HFF-Myc (cell line): ENCODE data around the gene TDRD1.

Source experiments
- DNase-seq: peaks from one replicate; pipeline ENCODE4 v3.0.0-alpha.2; 2011; ENCODE audit warnings: low read depth; ENCODE audit errors: extremely low read depth
- H3K4me3 ChIP-seq: replicated peaks from 2 replicates; pipeline ENCODE4 v1.5.1; 2011; ENCODE audit warnings: low read depth, mild to moderate bottlenecking, control low read depth, low read length
- CTCF ChIP-seq: IDR thresholded peaks from 2 replicates; pipeline ENCODE4 v1.5.1; 2012; ENCODE audit warnings: mild to moderate bottlenecking, low read depth, low read length, control low read depth; ENCODE audit errors: missing control alignments

Gene TDRD1

GRCh38 chr10:114183563-114183962, 4.4 kb downstream of the TDRD1 start:
- H3K4me3 ChIP-seq, result no peak overlapping the region
- TF ChIP-seq CTCF, result no peak
- no peak for DNase-seq

- no peak for TF ChIP-seq CTCF
- no peak overlapping the region for H3K4me3 ChIP-seq
- no peak for DNase-seq
These were observed 5.1 kb downstream of the TDRD1 start for GRCh38 chr10:114184276-114184675.

- no peak for TF ChIP-seq CTCF
- DNase-seq, result no peak
- no peak overlapping the region for H3K4me3 ChIP-seq
These were observed 8.8 kb downstream of the TDRD1 start for GRCh38 chr10:114188001-114188400.

GRCh38 chr10:114188900-114189299, 9.7 kb downstream of the TDRD1 start:
- DNase-seq, result no peak
- no peak for TF ChIP-seq CTCF

GRCh38 chr10:114189700-114190099, 10.5 kb downstream of the TDRD1 start:
- no peak for DNase-seq
- H3K4me3 ChIP-seq, result no peak overlapping the region
- TF ChIP-seq CTCF, result no peak

More at GRCh38 chr10:114188900-114189299, 9.7 kb downstream of the TDRD1 start:
- H3K4me3 ChIP-seq, result no peak overlapping the region

GRCh38 chr10:114195079-114195478, 15.9 kb downstream of the TDRD1 start:
- DNase-seq, result no peak
- no peak overlapping the region for H3K4me3 ChIP-seq
- TF ChIP-seq CTCF, result no peak

- TF ChIP-seq CTCF, result no peak
- no peak for DNase-seq
- no peak overlapping the region for H3K4me3 ChIP-seq
These were observed 20.1 kb downstream of the TDRD1 start for GRCh38 chr10:114199239-114199638.
